ENCODE measurements around the gene SMOC2.

Gene SMOC2

DNA sequence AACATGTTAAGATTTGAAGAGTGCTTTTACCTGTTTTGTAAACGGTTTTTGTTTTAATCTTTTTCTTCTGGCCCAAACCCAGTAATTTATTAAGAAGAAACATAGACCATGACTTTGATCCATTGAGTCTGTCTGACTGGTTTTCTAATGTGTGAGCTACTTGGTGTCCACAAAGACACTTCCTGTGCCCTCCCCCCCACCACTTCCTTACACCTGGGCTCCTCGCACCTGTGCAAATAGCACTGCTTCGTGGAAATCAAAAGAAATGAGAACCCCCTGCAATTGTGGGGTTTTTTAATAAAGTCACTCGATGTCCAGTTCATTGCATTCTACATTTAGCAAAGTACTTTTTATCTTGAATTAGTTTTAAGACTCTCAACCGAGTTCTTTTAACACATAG, 65.5 kb downstream of the SMOC2 start:
- Mint-ChIP-seq H3K27ac (no peak overlapping the region), H3K4me1 (no peaks in the 10 kb centered on the region), H3K9me3 (no peaks in the 10 kb centered on the region), H3K27me3 (peaks cover 19% of the 10 kb centered on the region), H3K4me3 (no peak overlapping the region)
- DNase-seq = no peak
- no peak for ATAC-seq

DNA sequence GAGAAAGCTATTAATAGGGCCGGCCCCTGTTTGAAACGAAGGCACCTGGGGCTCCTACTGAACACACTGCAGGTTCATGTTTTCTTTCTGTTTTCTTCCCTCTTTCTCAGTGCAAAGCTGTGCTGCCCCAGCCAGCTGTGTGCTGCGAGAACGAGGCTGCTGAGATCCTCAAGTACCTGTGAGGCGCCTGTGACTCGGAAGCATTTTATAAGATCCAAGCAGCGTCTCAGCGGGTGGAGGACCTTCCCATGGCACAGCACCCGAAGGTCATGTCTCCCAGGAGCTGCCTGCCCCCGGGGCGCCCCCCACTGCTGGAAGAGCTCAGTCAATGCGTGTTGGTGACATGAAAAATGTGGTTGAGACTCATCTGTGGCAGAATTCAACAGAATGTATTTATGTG, 66.3 kb downstream of the SMOC2 start:
- DNase-seq (no peak), ATAC-seq (no peak)
- no peaks in the 10 kb centered on the region for H3K9me3 Mint-ChIP-seq
- H3K4me1 Mint-ChIP-seq = no peaks in the 10 kb centered on the region
- no peak overlapping the region for H3K4me3 Mint-ChIP-seq
- no peak overlapping the region for H3K27ac Mint-ChIP-seq
- H3K27me3 Mint-ChIP-seq = peaks cover 19% of the 10 kb centered on the region

DNA sequence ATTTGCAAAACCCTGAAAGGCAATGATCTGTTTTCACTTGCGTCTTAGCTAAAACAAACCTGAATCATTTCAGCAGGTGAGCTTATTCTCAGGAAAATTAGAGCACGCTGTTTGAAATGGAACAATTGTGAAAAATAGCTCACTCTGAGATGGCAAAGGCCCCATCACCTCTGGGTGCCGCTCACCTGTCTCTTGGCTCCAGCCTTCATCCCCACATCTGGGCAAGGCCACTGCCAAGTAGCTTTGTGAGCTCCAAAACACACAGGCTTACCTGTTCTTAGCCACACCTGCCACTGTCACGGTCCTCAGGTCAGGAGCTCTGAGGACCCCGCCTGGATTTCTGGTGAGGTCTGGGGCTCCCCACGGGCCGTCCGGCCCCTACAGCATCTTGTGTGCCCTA, 66.7 kb downstream of the SMOC2 start:
- no peak overlapping the region for H3K4me3 Mint-ChIP-seq
- DNase-seq (no peak), ATAC-seq (no peak)
- H3K4me1 Mint-ChIP-seq = no peaks in the 10 kb centered on the region
- no peak overlapping the region for H3K27ac Mint-ChIP-seq
- no peaks in the 10 kb centered on the region for H3K9me3 Mint-ChIP-seq
- H3K27me3 Mint-ChIP-seq = peaks cover 19% of the 10 kb centered on the region

DNA sequence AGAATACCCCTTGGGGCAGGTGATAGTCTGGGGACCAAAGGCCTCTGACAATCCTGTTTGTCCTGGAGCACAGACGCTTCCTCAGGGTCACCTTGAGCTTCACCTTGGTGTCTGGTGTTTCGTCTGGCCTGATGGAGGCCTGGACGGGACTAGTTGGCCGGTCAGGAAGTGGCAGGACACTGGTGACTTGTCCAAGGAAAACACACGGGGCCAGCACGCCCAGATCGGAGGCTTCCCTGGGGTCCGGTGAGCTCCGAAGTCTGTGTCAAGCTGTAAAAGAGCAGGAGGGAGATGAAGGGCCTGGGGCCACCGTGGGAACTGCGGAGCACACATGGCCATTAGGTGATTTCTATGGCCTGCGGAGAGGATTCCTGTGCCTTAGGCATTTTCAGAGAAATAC, 67.9 kb downstream of the SMOC2 start:
- H3K27me3 Mint-ChIP-seq = peaks cover 21% of the 10 kb centered on the region
- DNase-seq = no peak
- no peak overlapping the region for H3K27ac Mint-ChIP-seq
- H3K9me3 Mint-ChIP-seq = no peaks in the 10 kb centered on the region
- no peak for ATAC-seq
- no peak overlapping the region for H3K4me3 Mint-ChIP-seq
- H3K4me1 Mint-ChIP-seq = no peaks in the 10 kb centered on the region

DNA sequence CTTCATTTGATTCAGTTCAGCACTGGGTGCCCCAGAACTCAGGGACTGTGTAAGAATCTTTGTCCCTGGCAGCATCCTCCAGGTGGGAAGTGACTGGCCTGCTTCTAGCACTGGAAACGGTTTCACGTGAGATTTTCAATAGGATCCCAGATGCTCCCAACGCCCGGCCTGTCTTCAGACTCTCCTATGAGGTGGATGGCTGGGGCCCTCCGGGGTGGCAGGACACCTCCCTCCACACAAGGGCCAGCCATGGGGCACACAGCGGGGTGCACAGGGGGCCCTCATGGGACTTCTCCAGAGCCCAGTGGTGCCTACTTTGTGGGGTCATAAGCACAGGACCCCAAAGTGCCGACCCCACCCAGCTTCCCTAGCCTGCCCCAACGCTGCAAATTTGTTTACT, 72.8 kb downstream of the SMOC2 start:
- Mint-ChIP-seq H3K27me3 (peaks cover 20% of the 10 kb centered on the region), H3K4me1 (no peaks in the 10 kb centered on the region), H3K27ac (no peak overlapping the region), H3K4me3 (no peak overlapping the region), H3K9me3 (no peaks in the 10 kb centered on the region)
- ATAC-seq = no peak
- DNase-seq = no peak

DNA sequence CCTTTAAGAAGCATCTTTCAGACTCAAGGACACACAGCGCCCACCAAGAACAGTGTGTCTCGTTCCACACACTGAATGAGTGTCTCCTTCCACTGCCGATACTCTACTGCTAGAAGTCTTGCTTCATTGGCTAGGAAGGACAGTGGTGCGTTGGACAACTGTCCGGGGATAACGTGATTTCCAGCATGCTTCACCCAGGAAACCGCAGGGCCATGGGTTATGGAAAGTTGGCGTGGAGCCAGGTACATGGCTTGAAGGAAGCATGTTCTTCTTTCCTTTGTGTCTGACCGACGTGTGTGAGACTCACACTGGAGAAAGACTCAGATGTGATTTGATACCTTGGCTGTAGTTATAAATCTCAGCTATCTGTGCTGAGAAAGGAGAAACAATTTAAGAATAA, 73.2 kb downstream of the SMOC2 start:
- no peak for ATAC-seq

DNA sequence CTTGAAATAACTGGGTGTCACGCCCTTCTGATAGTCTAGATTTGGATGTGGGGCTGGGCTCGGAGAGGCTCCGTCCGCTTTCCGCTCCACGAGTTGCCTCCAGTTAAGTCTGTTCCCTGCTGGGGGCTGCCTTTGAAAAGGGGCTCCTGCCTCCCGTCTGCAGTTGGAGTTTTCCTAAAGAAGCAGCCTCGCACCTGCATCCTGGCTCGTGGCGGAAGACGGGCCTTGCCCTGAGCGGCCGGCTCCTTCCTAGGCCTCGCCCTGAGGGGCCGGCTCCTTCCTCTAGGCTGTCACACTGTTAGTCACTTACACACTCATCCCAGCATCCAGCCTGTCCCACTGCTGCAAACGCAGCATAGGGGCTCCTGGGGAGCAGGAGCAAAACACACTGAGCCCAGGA, 74.4 kb downstream of the SMOC2 start:
- Mint-ChIP-seq H3K9me3 (peaks cover 0 to 7% of the 10 kb centered on the region in 2 donors), H3K4me3 (no peak overlapping the region), H3K27ac (no peak overlapping the region), H3K27me3 (peaks cover 14% of the 10 kb centered on the region), H3K4me1 (no peaks in the 10 kb centered on the region)
- DNase-seq = no peak
- ATAC-seq = no peak

More for the DNA sequence above, 73.2 kb downstream of the SMOC2 start:
- Mint-ChIP-seq H3K4me1 (no peaks in the 10 kb centered on the region), H3K9me3 (no peaks in the 10 kb centered on the region), H3K4me3 (no peak overlapping the region), H3K27me3 (peaks cover 16% of the 10 kb centered on the region), H3K27ac (no peak overlapping the region)
- DNase-seq = no peak

DNA sequence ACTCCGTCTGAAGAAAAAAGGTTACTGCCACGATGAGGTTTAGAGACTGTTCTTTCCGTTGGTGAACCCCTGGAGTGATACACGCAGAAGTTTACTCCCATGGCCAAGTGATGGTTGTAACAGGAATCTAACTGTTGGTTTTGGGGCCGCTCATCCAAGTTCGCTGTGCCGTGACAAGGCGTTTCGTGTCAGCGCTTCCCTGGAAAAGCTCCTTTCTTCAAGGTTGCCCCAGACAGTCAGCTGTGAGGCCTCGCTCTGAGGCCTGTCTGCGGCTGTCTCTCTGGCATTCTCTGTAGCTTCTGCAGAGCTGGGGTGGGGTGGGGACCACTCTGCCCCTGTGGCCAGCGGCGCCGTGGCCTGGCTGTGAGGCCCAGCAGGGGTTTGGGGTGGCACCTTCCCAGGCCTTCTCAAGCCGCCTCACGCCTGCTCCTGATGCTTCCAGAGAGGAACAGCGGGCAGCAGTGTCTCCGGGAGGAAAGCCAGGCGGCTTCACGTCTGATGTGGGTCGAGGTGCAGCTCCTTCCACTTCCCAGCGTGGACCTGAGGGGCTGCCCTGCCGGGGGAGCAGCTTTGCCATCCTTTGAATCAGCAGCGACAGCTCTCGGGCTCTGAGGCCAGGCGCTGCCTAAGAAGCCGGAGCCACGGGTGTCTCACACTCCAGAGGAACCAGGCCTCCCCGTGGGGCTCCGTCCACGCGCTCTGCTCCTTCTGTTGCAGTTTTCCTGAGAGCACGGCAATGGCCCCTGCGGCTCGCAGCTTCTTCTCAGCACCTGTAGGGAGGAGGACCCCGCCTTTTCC, 76.2 kb downstream of the SMOC2 start:
- ATAC-seq (no peak), DNase-seq (no peak)
- Mint-ChIP-seq H3K4me3 (no peak overlapping the region), H3K4me1 (no peaks in the 10 kb centered on the region), H3K27me3 (peaks cover 6% of the 10 kb centered on the region), H3K27ac (no peak overlapping the region), H3K9me3 (peaks cover 0 to 7% of the 10 kb centered on the region in 2 donors)

DNA sequence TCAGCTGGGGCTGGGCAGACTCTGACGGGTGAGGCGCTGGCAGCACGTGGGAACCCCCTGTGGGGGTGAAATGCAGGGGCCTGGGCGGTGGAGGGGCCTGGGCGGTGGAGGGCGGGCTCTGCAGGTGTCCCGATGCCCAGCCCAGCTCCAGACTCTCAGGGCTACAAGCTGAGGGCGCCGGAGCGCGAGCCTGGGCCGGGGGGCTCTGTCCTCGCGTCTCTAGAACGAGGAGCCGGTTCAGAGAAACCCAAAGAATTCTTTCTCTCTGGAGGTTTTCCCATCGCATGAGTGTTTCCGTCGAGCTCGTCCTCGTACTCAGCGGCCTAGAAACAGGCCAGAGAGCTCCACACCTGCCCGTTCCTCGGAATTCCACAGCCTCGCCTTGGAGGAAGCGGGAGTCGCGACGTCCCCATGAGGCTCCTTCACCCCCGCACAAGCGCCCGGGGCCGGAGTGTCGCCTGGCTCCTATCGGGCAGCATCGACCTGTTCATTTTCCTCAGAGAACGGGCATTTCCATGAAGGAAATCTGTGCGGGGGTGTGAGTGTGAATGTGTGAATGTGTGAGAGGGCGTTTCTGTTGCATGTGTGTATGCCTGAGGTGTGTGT, 76.9 kb downstream of the SMOC2 start:
- no peak for ATAC-seq
- no peak overlapping the region for H3K27ac Mint-ChIP-seq

DNA sequence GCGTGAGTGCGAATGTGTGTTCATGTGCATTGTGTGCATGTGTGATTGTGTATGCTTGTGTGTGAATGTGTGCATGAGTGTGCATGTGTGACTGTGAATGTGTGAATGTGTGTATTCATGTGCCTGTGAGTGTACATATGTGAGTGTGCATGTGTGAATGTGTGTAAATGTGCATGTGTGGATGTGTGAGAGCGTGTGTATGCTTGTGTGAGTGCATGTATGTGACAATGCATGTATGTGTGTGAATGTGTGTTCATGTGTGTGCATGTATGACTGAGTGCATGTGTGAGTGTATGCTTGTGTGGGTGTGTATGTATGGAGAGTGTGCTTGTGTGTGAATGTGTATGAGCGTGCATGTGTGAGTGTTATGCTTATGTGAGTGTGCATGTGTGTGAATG, 77.4 kb downstream of the SMOC2 start:
- Mint-ChIP-seq H3K27me3 (peaks cover 14% of the 10 kb centered on the region), H3K27ac (no peak overlapping the region), H3K4me3 (no peak overlapping the region), H3K4me1 (no peaks in the 10 kb centered on the region), H3K9me3 (peaks cover 0 to 7% of the 10 kb centered on the region in 2 donors)
- no peak for ATAC-seq
- DNase-seq = no peak

More for the DNA sequence above, 76.9 kb downstream of the SMOC2 start:
- peaks cover 13% of the 10 kb centered on the region for H3K27me3 Mint-ChIP-seq
- DNase-seq = no peak
- no peak overlapping the region for H3K4me3 Mint-ChIP-seq
- H3K9me3 Mint-ChIP-seq = peaks cover 0 to 7% of the 10 kb centered on the region in 2 donors
- no peaks in the 10 kb centered on the region for H3K4me1 Mint-ChIP-seq

DNA sequence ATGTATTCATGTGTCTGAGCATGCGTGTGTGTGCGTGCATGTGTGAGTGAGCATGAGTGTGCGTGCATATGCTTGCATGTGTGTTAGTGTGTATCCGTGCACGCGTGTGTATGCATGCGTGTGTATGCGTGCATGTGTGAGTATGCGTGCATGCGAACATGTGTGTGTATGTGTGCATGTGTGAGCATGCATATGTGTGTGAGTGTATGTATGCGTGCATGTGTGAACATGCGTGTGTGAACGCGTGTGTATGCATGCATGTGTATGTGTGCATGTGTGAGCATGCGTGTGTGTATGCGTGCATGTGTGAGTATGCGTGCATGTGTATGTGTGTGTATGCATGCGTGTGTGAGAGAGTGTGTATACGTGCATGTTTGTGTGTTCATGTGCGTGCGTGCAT, 77.9 kb downstream of the SMOC2 start:
- Mint-ChIP-seq H3K4me1 (no peaks in the 10 kb centered on the region), H3K9me3 (peaks cover 0 to 7% of the 10 kb centered on the region in 2 donors), H3K27me3 (peaks cover 12% of the 10 kb centered on the region), H3K27ac (no peak overlapping the region), H3K4me3 (no peak overlapping the region)
- DNase-seq (no peak), ATAC-seq (no peak)

DNA sequence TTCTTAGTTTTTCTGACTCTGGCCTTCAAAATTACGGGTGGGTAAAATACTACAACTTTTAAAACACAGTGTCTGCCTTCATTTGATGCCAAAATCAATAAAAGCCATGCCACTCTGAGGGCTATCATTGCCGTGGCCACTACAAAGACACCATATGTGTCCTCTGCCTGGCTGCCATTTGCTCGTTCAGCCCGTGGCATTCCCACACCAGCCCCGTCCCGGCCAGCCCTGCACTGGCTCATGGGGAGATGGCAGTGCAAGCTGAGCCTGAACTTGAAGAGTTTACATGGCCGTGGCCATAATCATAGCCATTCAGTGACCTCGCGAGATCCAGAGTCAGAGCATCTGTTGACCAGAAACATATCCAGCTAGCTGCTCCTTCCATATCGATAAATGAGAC, 79.2 kb downstream of the SMOC2 start:
- no peak overlapping the region for H3K27ac Mint-ChIP-seq
- ATAC-seq = no peak

DNA sequence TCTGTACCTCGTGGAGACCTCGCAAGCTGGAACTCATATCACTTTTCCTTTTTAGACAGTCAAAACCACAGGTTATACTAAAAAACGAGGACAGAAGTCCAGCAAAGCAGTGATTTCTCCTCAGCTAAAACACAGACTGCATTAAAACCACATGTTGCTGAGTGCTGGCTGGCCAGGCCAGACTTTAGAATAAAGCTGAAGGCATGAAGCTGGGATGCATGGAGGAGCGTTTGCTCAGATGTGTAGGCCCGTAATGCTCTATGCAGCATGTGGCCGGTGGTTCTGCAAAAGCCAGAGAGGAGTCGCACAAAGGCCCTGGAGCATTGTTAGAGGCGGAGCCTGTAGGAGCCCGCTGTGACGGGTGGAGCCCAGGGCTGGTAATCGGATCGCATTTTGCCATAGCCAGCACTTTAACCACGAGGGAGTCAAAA, 83.6 kb downstream of the SMOC2 start:
- Mint-ChIP-seq H3K9me3 (peaks cover 0 to 7% of the 10 kb centered on the region in 2 donors), H3K27ac (no peak overlapping the region), H3K27me3 (peaks cover 22% of the 10 kb centered on the region), H3K4me1 (no peaks in the 10 kb centered on the region), H3K4me3 (no peak overlapping the region)
- DNase-seq (no peak), ATAC-seq (no peak)

More for the DNA sequence above, 79.2 kb downstream of the SMOC2 start:
- Mint-ChIP-seq H3K9me3 (peaks cover 0 to 7% of the 10 kb centered on the region in 2 donors), H3K4me3 (no peak overlapping the region), H3K27me3 (peaks cover 9% of the 10 kb centered on the region), H3K4me1 (no peaks in the 10 kb centered on the region)
- DNase-seq = no peak

DNA sequence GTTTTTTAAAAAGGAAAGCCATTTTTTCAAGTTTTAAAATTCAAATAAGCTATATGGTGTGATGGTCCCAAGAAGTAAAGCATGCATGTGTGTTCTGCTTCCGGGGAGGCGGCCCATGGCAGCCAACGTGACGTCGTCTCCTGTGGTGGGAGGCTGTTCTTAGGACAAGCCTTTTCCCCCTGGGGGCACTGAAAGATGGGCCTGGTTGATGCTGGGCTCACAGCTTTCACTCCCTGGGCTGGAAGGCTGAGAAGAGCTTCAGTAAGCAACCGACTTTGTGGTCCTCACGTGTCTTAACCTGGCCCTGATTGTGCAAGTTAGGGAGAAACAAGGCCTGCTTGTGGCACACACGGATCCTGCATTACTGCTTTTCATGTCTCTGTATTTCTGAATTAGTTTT, 84.1 kb downstream of the SMOC2 start:
- H3K27ac Mint-ChIP-seq = no peak overlapping the region
- no peak overlapping the region for H3K4me3 Mint-ChIP-seq
- no peak for ATAC-seq
- H3K9me3 Mint-ChIP-seq = peaks cover 0 to 2% of the 10 kb centered on the region in 2 donors
- H3K4me1 Mint-ChIP-seq = no peaks in the 10 kb centered on the region
- DNase-seq = no peak
- peaks cover 22% of the 10 kb centered on the region for H3K27me3 Mint-ChIP-seq

DNA sequence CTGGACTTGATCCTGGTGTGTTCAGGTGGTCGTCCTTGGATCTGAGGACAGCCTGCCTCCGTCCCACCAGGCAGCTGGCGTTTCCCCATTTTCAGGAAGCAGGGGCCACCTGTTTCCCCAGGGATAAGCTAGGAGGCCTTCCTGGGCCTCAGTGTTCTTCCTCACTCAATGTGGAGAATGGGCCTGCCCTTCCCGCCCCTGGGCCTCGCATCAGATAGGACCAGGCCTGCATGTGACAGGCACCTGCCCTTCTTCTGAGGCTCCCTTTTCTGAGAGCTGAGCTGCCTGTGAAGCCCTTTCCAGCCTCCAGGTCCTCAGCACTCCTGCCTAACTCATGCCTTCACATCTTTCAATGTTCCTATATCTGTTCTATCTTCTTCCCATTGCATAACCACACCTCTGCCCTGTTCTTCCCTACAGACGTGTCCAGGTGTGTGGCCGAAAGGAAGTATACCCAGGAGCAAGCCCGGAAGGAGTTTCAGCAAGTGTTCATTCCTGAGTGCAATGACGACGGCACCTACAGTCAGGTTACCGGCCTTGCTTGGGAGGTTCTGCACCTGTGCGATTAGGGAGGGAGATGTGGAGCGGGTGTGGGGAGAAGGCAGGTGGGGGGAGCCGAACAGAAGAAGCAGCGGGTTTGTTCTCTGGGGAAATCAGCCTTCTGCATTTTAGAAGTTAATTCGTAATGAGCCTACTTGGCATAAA, 85.1 kb downstream of the SMOC2 start:
- H3K4me3 Mint-ChIP-seq = no peak overlapping the region
- no peaks in the 10 kb centered on the region for H3K9me3 Mint-ChIP-seq
- H3K27ac Mint-ChIP-seq = no peak overlapping the region
- ATAC-seq = no peak
- H3K27me3 Mint-ChIP-seq = peaks cover 22% of the 10 kb centered on the region
- H3K4me1 Mint-ChIP-seq = no peaks in the 10 kb centered on the region
- no peak for DNase-seq

DNA sequence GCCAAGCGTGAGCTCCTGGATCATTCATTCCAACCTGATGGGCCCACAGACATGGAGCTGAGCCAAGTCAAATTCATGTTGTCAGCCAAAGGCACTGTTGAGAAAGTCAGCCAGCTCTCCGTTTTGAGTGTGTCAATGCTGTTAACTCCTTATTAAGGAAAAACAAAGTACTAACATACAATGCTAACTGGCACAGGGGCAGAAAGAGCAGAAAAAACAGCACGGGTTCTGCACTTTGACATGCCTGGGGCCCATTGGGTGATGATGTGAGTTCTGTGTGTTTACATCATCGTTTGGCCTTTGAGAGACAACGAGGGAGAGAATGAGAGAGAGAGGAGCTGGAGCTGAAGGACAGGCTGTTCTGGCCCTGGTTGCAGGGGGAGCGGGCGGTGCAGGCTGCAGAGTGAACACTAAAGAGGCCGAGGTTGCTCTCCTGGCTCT, 85.9 kb downstream of the SMOC2 start:
- Mint-ChIP-seq H3K9me3 (no peaks in the 10 kb centered on the region), H3K4me3 (no peak overlapping the region), H3K27me3 (peaks cover 22% of the 10 kb centered on the region), H3K27ac (no peak overlapping the region), H3K4me1 (no peaks in the 10 kb centered on the region)
- ATAC-seq = no peak
- DNase-seq = no peak

All from stimulated activated naive CD8-positive, alpha-beta T cell treated with anti-CD3 and anti-CD28 coated beads, Interleukin-15, amount 100 ng/mL, for 72 hours (primary cell).